Left ventricle myocardium inferior (tissue), 1 donor: ENCODE results near the gene CSNK2A3. TPM values are rescaled to one million over a fixed set of nuclear protein-coding genes. Genes with fewer than 3 reads are reported as not detected.

Experiments
- DNase-seq: peaks from one replicate; pipeline ENCODE4 v3.0.0-alpha.2; 2020
- H3K27ac ChIP-seq: fragments of 200-600 bp; replicated peaks from 2 replicates; pipeline ENCODE4 v1.8.0; 2021
- H3K27me3 ChIP-seq: fragments of 200-600 bp; 2 replicates; pipeline ENCODE4 v1.8.0; 2021; ENCODE audit warnings: low read depth
- H3K36me3 ChIP-seq: fragments of 200-600 bp; 2 replicates; pipeline ENCODE4 v1.8.0; 2021
- H3K4me1 ChIP-seq: fragments of 200-600 bp; 2 replicates; pipeline ENCODE4 v1.8.0; 2021
- H3K4me3 ChIP-seq: fragments of 200-600 bp; 2 replicates; pipeline ENCODE4 v1.8.0; 2021; ENCODE audit warnings: mild to moderate bottlenecking, moderate library complexity
- H3K9me3 ChIP-seq: fragments of 200-600 bp; replicated peaks from 2 replicates; pipeline ENCODE4 v1.8.0; 2021
- intact Hi-C: fragments of 100-400 bp; cut with micrococcal nuclease; formaldehyde crosslinking; loops from one replicate; pipeline ENCODE4 v1.11.0; 2022
- total RNA-seq: library from RNA; stranded (reverse); fragmentation: NEBNext Ultra II Directional; extraction: Animal tissue kit (Norgen Biotek cat#: 25700); gene quantifications from one replicate; pipeline ENCODE4 v1.2.1, GENCODE V29; 2021
- TF ChIP-seq, protein P1 (sequence below): fragments of 200-600 bp; IDR thresholded peaks from 2 replicates; pipeline ENCODE4 v1.8.0; 2021; ENCODE audit warnings: antibody characterized with exemption, mild to moderate bottlenecking, borderline replicate concordance
- donor health status: DM: no; HTN: yes; CAD: no; lungs with severe emphysema.

Gene CSNK2A3
- total RNA-seq, 1 donor from 2014 or later, result 1.4 TPM

DNA sequence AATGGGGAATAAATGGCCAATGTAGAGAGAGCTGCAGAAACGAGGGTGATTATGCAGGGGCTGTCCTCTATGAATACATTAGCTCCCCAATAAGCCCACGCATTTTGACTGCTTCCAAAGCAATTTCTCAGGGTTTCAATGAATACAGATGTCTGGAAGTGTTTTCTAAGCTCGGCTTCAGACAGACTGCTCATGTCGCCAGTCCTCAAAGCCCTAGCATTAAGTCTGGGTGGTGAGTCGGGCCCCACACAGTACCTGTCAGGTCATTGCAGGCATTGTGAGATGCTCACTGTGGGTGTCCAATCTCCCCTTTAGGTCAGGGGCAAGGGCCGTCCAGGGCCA, 17.9 kb upstream of the CSNK2A3 start:
- H3K9me3 ChIP-seq, result peaks cover 8% of the 10 kb centered on the region
- TF ChIP-seq, protein P1, sequence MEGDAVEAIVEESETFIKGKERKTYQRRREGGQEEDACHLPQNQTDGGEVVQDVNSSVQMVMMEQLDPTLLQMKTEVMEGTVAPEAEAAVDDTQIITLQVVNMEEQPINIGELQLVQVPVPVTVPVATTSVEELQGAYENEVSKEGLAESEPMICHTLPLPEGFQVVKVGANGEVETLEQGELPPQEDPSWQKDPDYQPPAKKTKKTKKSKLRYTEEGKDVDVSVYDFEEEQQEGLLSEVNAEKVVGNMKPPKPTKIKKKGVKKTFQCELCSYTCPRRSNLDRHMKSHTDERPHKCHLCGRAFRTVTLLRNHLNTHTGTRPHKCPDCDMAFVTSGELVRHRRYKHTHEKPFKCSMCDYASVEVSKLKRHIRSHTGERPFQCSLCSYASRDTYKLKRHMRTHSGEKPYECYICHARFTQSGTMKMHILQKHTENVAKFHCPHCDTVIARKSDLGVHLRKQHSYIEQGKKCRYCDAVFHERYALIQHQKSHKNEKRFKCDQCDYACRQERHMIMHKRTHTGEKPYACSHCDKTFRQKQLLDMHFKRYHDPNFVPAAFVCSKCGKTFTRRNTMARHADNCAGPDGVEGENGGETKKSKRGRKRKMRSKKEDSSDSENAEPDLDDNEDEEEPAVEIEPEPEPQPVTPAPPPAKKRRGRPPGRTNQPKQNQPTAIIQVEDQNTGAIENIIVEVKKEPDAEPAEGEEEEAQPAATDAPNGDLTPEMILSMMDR, result no peak
- H3K36me3 ChIP-seq, result peaks cover 65% of the 10 kb centered on the region
- intact Hi-C loops, result no loop called here
- H3K4me1 ChIP-seq, result no peaks in the 10 kb centered on the region
- H3K27ac ChIP-seq, result no peak overlapping the region
- no peak for DNase-seq
- no peaks in the 10 kb centered on the region for H3K27me3 ChIP-seq
- H3K4me3 ChIP-seq, result no peak overlapping the region

DNA sequence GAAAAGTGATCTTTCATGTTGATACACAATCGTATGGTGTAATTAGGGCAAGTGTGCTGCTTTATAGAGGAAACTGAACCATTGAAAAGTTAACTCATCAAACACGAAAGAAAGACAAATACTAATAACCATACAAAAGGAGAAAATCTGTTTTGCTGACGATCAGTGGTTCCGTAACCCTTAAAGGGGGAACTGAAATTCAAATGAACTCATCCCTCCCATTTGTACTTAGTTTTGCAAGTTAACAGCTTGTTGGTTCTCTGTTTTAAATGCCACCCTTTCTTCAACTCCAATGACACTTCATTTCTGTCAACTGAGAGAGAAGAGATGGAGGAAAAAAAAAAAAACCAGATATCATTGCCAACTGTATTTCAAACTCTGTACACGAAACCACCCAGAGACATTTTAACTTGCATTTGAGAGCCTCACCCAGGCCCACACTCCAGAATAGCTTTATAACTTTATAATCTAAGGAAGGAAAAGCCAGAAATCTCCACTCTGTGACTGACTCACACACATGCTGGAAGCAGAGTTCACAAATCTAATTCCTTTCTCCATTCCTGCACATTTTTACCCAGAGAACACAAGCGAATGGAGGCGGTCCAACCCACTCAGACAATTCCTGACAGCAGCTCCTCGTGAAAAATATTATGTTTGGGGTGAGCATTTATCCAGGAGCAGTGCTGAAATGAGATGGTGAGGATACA, 17.4 kb upstream of the CSNK2A3 start:
- TF ChIP-seq, protein P1, result no peak
- no peak for DNase-seq
- Histone ChIP-seq H3K27me3 (no peaks in the 10 kb centered on the region), H3K4me1 (no peaks in the 10 kb centered on the region), H3K4me3 (no peak overlapping the region), H3K27ac (no peak overlapping the region), H3K9me3 (peaks cover 8% of the 10 kb centered on the region), H3K36me3 (peaks cover 65% of the 10 kb centered on the region)
- intact Hi-C loops, result no loop called here

DNA sequence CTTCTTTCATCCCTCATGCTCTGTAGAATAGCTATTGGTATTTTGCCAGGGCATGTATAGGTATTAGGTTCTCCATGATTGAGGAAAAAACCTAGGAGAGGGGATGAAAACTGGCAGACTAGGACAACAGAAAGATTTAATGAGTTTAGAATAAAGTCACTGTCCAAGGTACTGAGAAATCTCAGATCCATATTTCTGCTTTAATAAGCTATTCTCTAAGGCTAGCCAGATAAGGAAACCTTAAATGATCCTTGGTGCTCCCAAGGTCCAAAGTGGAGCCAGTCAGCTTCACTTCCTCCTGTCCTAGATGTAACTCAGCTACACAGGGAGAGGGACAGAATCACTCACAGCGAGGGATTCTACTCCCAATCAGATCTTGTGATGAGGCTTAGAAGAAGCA, 13.7 kb upstream of the CSNK2A3 start:
- TF ChIP-seq, protein P1, result no peak
- H3K4me3 ChIP-seq, result no peak overlapping the region
- DNase-seq, result no peak
- intact Hi-C loops, result no loop called here
- no peaks in the 10 kb centered on the region for H3K27me3 ChIP-seq
- H3K27ac ChIP-seq, result no peak overlapping the region
- H3K9me3 ChIP-seq, result peaks cover 8% of the 10 kb centered on the region
- peaks cover 42% of the 10 kb centered on the region for H3K36me3 ChIP-seq
- no peaks in the 10 kb centered on the region for H3K4me1 ChIP-seq

DNA sequence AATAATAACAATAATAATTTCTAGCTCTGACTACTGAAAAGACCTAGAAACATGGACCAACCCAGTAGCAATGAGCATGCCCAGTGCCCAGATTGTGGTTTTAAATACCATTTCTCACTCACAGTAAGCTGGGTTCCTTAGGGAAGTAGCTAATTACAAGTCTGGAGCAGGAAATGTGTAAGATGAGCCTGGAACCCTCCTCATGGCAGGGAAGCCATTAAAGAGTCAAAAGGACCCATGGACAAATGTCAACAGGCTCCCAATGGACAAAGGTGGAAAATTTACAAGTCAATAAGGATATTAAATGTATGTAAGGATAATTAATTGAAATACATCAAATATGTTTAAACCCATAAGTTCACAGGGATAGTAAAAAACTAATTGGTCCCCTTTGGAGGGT, 10.6 kb upstream of the CSNK2A3 start:
- no peaks in the 10 kb centered on the region for H3K4me1 ChIP-seq
- no peak overlapping the region for H3K27ac ChIP-seq
- TF ChIP-seq, protein P1, result no peak
- H3K9me3 ChIP-seq, result peaks cover 8% of the 10 kb centered on the region
- H3K36me3 ChIP-seq, result peaks cover 25% of the 10 kb centered on the region
- intact Hi-C loops, result no loop called here
- no peak overlapping the region for H3K4me3 ChIP-seq
- no peaks in the 10 kb centered on the region for H3K27me3 ChIP-seq
- DNase-seq, result no peak

DNA sequence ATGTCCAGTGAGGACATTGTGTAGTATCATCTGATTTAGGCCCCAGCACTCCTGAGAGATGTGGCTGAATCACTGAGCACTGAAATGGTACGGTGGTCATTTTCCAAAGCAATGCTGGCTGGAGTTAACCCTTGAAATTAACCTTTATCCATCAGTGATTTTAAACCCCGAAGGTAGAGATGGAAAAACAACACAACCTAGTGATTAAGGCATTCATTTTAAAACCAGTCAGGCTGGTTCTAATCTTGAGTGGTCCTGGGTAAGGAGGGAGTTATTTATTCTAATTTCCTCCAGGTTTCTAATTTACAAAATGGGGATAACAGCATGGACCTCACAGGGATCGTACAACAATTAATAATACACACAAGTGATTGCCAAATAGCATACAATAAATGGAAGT, 6.6 kb upstream of the CSNK2A3 start:
- DNase-seq, result no peak
- TF ChIP-seq, protein P1, result no peak
- Histone ChIP-seq H3K36me3 (peaks cover 5% of the 10 kb centered on the region), H3K27ac (no peak overlapping the region), H3K4me3 (no peak overlapping the region), H3K9me3 (no peaks in the 10 kb centered on the region), H3K27me3 (no peaks in the 10 kb centered on the region), H3K4me1 (no peaks in the 10 kb centered on the region)
- intact Hi-C loops, result no loop called here
